Fibroblast of lung (primary cell): ENCODE results near the gene MUC6.

Experiments
- EZH2 ChIP-seq: IDR thresholded peaks from 2 replicates; pipeline ENCODE4 v1.5.1; 2012; ENCODE audit warnings: low read length, control low read depth, mild to moderate bottlenecking; ENCODE audit errors: missing control alignments
- TF ChIP-seq, protein P1 (sequence below), 2 donors: IDR thresholded peaks in 1 of 2; conservative IDR thresholded peaks in 1 of 2; 1 replicate in 1 of 2; 2 replicates in 1 of 2; pipeline ENCODE4 v1.5.1; 2011 to 2012; ENCODE audit warnings: low read length in 2 of 2, control low read depth in 1 of 2, inconsistent platforms in 1 of 2, low read depth in 1 of 2, mild to moderate bottlenecking in 1 of 2

DNA sequence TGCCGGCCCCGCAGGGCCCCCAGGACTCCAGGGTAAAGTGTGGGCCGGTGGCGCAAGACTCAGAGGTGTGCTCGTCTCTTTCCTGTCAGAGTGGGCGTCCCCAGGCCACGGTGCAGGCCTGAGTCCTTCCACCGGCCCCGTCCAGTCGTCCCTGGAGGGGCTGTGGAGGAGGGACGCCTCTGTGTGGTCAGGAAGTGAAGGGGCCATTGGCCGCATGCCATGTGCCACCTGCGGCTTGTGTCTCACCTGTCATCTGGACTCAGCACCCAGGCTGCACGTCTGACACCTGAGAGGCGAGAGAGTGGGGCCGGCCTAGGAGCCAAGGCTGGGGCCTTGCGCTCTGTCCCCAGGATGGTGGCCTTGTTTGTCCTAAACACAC lies 25.2 kb downstream of the MUC6 start:
- TF ChIP-seq, protein P1, sequence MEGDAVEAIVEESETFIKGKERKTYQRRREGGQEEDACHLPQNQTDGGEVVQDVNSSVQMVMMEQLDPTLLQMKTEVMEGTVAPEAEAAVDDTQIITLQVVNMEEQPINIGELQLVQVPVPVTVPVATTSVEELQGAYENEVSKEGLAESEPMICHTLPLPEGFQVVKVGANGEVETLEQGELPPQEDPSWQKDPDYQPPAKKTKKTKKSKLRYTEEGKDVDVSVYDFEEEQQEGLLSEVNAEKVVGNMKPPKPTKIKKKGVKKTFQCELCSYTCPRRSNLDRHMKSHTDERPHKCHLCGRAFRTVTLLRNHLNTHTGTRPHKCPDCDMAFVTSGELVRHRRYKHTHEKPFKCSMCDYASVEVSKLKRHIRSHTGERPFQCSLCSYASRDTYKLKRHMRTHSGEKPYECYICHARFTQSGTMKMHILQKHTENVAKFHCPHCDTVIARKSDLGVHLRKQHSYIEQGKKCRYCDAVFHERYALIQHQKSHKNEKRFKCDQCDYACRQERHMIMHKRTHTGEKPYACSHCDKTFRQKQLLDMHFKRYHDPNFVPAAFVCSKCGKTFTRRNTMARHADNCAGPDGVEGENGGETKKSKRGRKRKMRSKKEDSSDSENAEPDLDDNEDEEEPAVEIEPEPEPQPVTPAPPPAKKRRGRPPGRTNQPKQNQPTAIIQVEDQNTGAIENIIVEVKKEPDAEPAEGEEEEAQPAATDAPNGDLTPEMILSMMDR (conservative IDR thresholded peaks at IDR 0.05 in 1 of 2, IDR thresholded peaks at IDR 0.05 in 1 of 2; ENCODE audit: low read depth in 1 of 2, low read length in 2 of 2) = no peak
- no peak for TF ChIP-seq EZH2
